Uterus (tissue), 4 donors: ENCODE measurements around the gene CDKL4. TPM values are rescaled to one million over a fixed set of nuclear protein-coding genes. Genes with fewer than 3 reads are reported as not detected.

Experiments used
- DNase-seq, 2 donors: peaks; one replicate each; pipeline ENCODE4 v3.0.0-alpha.2; 2019 to 2020
- H3K27ac ChIP-seq, 2 donors: fragments of 200-600 bp; sonication (generic); 1 replicate in 1 of 2; 2 replicates in 1 of 2; pipeline ENCODE4 v1.5.1; 2016 to 2018
- H3K27me3 ChIP-seq, 2 donors: fragments of 200-600 bp; sonication (generic); one replicate each; pipeline ENCODE4 v1.5.1; 2018 to 2019; ENCODE audit warnings: control low read depth in 1 of 2
- H3K36me3 ChIP-seq, 2 donors: fragments of 200-600 bp; sonication (generic); one replicate each; pipeline ENCODE4 v1.5.1; 2019; ENCODE audit warnings: control low read depth in 1 of 2
- H3K4me1 ChIP-seq, 2 donors: fragments of 200-600 bp; sonication (generic); one replicate each; pipeline ENCODE4 v1.5.1; 2018 to 2019; ENCODE audit warnings: control low read depth in 1 of 2
- H3K4me3 ChIP-seq, 2 donors: fragments of 200-600 bp; sonication (generic); 1 replicate in 1 of 2; 2 replicates in 1 of 2; pipeline ENCODE4 v1.5.1; 2018 to 2019; ENCODE audit warnings: mild to moderate bottlenecking in 1 of 2
- H3K9me3 ChIP-seq, 2 donors: fragments of 200-600 bp; sonication (generic); one replicate each; pipeline ENCODE4 v1.5.1; 2019; ENCODE audit warnings: control low read depth in 1 of 2
- POLR2A ChIP-seq, 2 donors: fragments of 450-650 bp; IDR thresholded peaks; one replicate each; pipeline ENCODE4 v1.6.1; 2016; ENCODE audit warnings: antibody characterized with exemption in 2 of 2, mild to moderate bottlenecking in 1 of 2, moderate library complexity in 1 of 2
- intact Hi-C: fragments of 100-400 bp; cut with DNase I; formaldehyde crosslinking; loops from one replicate; pipeline ENCODE4 v1.15.1; 2023; ENCODE audit warnings: low total_unique reads
- total RNA-seq, 4 donors: library from RNA; depleted of rRNA in 3 of 4; stranded (reverse); fragments of >200 nt in 3 of 4; gene quantifications; one replicate each; pipeline versions ENCODE4 v1.1.0 to v1.2.4, GENCODE V29; 2014 to 2023
- TF ChIP-seq, protein P1 (sequence below), 4 experiments: fragments of 200-600 bp in 2 of 4; fragments of 450-650 bp in 2 of 4; sonication (generic) in 2 of 4; IDR thresholded peaks; one replicate each; pipeline ENCODE4 v1.5.1; 2016 to 2019; ENCODE audit warnings: antibody characterized with exemption in 4 of 4, mild to moderate bottlenecking in 2 of 4, moderate library complexity in 1 of 4
- donor health status: DM: yes; HTN: yes; CAD: no.

Gene CDKL4
- total RNA-seq, 4 donors from 2014 or later, result 0.59 to 3.2 (median 2.1) TPM; not detected in 1

DNA sequence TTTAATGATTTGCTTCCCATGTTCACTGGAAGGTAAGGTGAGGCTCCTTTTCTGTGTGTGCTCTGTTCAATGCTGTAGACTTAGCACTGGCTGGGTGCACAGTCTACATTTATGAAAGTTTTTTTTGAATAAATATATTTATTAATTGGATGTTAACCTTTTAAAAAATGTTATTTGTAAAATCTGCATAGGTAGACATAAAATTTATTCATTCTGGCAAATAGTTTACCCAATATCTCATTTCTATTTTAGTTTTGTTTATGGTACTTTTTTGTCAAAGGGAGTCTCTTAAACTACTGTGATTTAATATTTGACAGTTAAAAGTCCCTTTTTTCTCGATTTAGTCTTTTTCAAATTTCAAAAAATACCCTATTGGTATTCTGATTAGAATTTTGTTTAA is 19.9 kb downstream of the CDKL4 start:
- Histone ChIP-seq H3K27ac (no peak overlapping the region), H3K36me3 (no peaks in the 10 kb centered on the region), H3K4me1 (no peaks in the 10 kb centered on the region), H3K4me3 (no peak overlapping the region), H3K9me3 (no peaks in the 10 kb centered on the region), H3K27me3 (no peaks in the 10 kb centered on the region)
- no peak for TF ChIP-seq POLR2A (IDR thresholded peaks at IDR 0.05)
- TF ChIP-seq, protein P1, sequence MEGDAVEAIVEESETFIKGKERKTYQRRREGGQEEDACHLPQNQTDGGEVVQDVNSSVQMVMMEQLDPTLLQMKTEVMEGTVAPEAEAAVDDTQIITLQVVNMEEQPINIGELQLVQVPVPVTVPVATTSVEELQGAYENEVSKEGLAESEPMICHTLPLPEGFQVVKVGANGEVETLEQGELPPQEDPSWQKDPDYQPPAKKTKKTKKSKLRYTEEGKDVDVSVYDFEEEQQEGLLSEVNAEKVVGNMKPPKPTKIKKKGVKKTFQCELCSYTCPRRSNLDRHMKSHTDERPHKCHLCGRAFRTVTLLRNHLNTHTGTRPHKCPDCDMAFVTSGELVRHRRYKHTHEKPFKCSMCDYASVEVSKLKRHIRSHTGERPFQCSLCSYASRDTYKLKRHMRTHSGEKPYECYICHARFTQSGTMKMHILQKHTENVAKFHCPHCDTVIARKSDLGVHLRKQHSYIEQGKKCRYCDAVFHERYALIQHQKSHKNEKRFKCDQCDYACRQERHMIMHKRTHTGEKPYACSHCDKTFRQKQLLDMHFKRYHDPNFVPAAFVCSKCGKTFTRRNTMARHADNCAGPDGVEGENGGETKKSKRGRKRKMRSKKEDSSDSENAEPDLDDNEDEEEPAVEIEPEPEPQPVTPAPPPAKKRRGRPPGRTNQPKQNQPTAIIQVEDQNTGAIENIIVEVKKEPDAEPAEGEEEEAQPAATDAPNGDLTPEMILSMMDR (IDR thresholded peaks at IDR 0.05), result no peak
- DNase-seq, result no peak
- intact Hi-C loops, result no loop called here

DNA sequence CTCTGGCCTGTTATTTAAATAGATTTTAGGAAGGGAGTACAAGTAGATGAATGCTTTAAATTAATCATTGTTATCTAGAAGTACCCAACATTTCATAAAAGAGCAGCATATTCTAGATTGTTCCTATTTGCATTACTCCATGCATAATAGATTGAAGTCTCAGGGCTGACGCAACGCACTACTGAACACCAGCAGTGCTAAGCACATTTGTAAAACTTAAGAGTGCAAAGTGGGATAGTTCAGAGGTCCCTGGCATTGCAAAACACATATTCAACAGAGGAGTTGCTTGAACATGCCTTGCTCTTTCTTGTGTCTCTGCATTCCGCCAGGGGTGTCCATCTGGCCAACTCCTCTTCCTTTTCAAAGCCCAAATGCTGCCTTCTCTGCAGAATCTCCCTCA is 22.3 kb downstream of the CDKL4 start:
- Histone ChIP-seq H3K4me1 (no peaks in the 10 kb centered on the region), H3K36me3 (no peaks in the 10 kb centered on the region), H3K27me3 (no peaks in the 10 kb centered on the region), H3K4me3 (no peak overlapping the region), H3K27ac (no peak overlapping the region), H3K9me3 (no peaks in the 10 kb centered on the region)
- intact Hi-C loops, result no loop called here
- TF ChIP-seq, protein P1 (IDR thresholded peaks at IDR 0.05), result no peak
- no peak for TF ChIP-seq POLR2A (IDR thresholded peaks at IDR 0.05)
- no peak for DNase-seq

DNA sequence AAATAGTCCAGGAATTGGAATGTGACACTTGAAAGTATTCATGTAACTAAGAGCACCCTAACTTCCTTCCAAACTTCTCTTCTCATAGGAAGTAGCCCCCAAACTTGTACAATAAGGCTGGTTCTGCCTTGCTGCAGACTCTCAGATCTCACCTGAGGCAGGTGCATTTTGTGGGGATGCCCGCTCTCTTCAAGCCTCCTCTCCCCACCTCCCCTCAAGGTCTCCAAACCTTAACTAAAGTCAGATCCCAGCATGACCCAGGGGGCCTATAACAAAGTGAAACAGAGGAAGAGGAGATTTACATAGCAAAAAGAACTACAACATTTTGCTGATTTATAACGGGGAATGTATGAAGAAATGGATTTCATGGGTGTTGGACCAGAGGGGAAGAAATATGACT is 23.6 kb downstream of the CDKL4 start:
- no peak overlapping the region for H3K27ac ChIP-seq
- H3K4me1 ChIP-seq, result no peaks in the 10 kb centered on the region
- DNase-seq, result no peak
- TF ChIP-seq, protein P1 (IDR thresholded peaks at IDR 0.05), result no peak
- no peak for TF ChIP-seq POLR2A (IDR thresholded peaks at IDR 0.05)
- H3K27me3 ChIP-seq, result no peaks in the 10 kb centered on the region
- intact Hi-C loops, result no loop called here
- H3K4me3 ChIP-seq, result no peak overlapping the region
- H3K9me3 ChIP-seq, result no peaks in the 10 kb centered on the region
- no peaks in the 10 kb centered on the region for H3K36me3 ChIP-seq

DNA sequence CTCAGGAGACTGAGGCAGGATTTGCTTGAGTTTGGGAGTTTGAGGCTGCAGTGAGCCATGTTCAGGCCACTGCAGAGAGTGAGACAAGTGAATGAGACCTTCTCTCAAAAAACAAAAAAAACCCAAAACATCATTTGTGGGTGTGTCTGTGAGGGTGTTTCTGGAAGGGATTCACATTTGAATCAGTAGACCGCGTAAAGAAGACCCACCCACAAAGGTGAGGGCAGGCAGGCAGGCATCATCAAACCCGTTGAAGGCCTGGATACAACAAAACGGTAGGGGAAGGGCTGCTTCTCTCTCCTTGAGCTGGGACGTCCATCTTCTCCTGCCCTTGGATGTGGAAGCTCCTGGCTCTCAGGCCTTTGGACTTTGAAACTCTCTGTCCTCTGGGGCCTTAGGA is 25.4 kb downstream of the CDKL4 start:
- Histone ChIP-seq H3K27ac (no peak overlapping the region), H3K9me3 (no peaks in the 10 kb centered on the region), H3K4me1 (no peaks in the 10 kb centered on the region), H3K4me3 (no peak overlapping the region), H3K36me3 (no peaks in the 10 kb centered on the region), H3K27me3 (no peaks in the 10 kb centered on the region)
- DNase-seq, result no peak
- TF ChIP-seq, protein P1 (IDR thresholded peaks at IDR 0.05), result no peak
- no peak for TF ChIP-seq POLR2A (IDR thresholded peaks at IDR 0.05)
- intact Hi-C loops, result no loop called here

DNA sequence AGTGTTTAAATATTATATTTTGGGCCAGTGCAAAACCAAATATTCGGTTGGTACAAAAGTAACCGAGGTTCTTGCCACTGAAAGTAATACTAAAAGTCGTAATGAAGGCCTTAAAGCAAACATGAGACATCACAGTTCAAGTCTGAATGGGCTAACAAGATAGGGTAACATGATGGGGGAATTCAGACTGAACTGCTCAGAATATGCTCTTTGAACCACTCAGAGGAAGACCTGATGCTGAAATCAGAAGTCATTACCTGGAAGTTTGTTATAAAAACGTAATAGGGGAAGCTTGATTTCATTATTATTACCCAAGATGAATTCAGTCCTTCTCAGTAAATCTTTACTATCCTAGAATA is 26.6 kb downstream of the CDKL4 start:
- H3K9me3 ChIP-seq, result no peaks in the 10 kb centered on the region
- TF ChIP-seq, protein P1 (IDR thresholded peaks at IDR 0.05), result no peak
- no peak for TF ChIP-seq POLR2A (IDR thresholded peaks at IDR 0.05)
- intact Hi-C loops, result no loop called here
- no peaks in the 10 kb centered on the region for H3K4me1 ChIP-seq
- no peak overlapping the region for H3K4me3 ChIP-seq
- no peak overlapping the region for H3K27ac ChIP-seq
- H3K27me3 ChIP-seq, result no peaks in the 10 kb centered on the region
- no peaks in the 10 kb centered on the region for H3K36me3 ChIP-seq
- DNase-seq, result no peak
